Ureter (tissue), 1 donor: ENCODE results near the gene TOR4A. TPM values are rescaled to one million over a fixed set of nuclear protein-coding genes. Genes with fewer than 3 reads are reported as not detected.

Source experiments
- DNase-seq: peaks from one replicate; pipeline ENCODE4 v3.0.0-alpha.2; 2020; ENCODE audit warnings: low spot score
- total RNA-seq: library from RNA; stranded (reverse); gene quantifications from one replicate; pipeline ENCODE4 v1.2.4, GENCODE V29; 2023
- donor health status: DM: yes; HTN: yes; CAD: no.

TOR4A gene
- total RNA-seq, 1 donor from 2014 or later, result 15.4 TPM

DNA sequence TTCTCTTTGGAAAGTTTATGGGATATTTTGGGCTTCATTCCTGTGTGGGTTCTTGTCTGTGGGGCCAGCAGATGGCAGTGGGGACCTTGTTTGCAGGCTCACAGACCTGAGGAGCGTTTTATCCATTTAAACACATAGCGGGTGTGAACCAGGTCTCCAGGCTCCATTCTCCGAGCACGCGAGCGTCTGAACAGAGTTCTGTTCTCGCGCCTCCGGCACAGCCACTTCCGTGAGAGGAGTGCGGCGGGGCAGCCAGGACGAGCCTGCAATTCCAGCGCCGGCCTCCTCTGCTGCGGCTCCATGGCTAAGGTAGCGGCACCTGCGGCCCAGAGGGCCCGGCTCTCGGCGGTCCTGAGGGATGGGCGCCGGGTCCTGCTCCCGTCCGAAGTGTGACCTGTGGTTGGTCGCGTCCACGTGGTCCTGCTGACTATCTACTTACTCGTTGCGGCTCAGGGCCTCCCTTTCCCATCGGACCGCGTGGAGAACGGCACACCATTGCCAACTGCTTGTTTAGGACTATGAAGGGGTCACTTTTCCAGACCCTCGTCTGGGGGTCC lies 17.2 kb downstream of the TOR4A start:
- DNase-seq, result no peak

GRCh38 chr9:137295238-137295811 lies 17.8 kb downstream of the TOR4A start:
- DNase-seq, result no peak

- DNase-seq, result no peak
These were observed 18.5 kb downstream of the TOR4A start for GRCh38 chr9:137295849-137296669.

GRCh38 chr9:137296670-137297664 lies 19.4 kb downstream of the TOR4A start:
- no peak for DNase-seq

- no peak for DNase-seq
These were observed 20.4 kb downstream of the TOR4A start for GRCh38 chr9:137297966-137298365.

- DNase-seq, result no peak
These were observed 21.1 kb downstream of the TOR4A start for GRCh38 chr9:137298401-137299202.

- no peak for DNase-seq
These were observed 21.7 kb downstream of the TOR4A start for GRCh38 chr9:137299203-137299565.

GRCh38 chr9:137299938-137300337 lies 22.4 kb downstream of the TOR4A start:
- no peak for DNase-seq

GRCh38 chr9:137300567-137301080 lies 23.1 kb downstream of the TOR4A start:
- no peak for DNase-seq

DNA sequence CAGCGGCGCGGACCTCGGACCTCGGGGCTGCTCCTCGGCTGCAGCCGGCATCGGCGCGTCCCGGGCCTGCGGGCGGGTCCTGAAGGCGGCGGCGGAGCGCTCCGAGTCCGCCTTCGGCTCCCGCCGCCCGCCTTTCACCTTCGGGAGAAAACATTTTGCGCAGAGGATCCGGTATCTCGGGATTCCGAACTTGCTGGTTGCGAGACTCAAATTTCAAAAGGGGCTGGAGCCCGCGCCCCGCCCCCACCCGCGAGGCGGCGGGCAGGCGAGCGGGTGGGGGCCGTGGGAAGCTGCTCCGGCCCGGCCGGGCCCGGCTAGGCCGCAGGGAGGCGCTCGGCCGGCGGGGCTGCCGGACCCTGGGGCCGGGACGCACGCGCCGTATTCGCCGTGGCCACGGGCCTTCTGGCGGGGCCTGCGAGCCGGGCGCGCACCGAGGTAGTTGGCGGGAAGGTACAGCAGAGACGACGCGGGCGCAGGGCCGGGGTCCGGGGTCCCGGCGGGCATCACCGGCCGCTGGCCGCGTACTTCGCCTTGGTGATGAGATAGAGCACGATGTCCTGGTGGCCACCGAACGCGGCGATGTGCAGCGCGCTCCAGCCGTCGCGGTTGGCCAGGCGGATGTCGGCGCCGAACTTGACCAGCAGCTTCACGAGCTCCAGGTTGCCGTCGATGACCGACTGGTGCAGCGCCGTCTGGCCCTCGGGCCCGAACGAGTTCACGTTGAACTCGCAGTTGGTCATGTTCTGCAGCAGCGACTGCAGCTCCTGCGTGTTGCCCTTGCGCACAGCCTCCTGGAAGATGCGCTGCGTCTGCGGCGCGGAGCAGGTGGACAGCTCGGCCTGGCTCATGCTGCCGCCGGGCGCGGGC lies 23.8 kb downstream of the TOR4A start:
- no peak for DNase-seq

GRCh38 chr9:137302118-137302448 lies 24.6 kb downstream of the TOR4A start, which contains the start of gene NRARP:
TSS of gene NRARP (minus strand) at chr9:137302271. CDS start at chr9:137301928, 343 bp downstream.
- peak; percentile 89 for DNase-seq

GRCh38 chr9:137302449-137303150 lies 25.1 kb downstream of the TOR4A start:
- no peak for DNase-seq

GRCh38 chr9:137303151-137303892 lies 25.8 kb downstream of the TOR4A start:
- no peak for DNase-seq

DNA sequence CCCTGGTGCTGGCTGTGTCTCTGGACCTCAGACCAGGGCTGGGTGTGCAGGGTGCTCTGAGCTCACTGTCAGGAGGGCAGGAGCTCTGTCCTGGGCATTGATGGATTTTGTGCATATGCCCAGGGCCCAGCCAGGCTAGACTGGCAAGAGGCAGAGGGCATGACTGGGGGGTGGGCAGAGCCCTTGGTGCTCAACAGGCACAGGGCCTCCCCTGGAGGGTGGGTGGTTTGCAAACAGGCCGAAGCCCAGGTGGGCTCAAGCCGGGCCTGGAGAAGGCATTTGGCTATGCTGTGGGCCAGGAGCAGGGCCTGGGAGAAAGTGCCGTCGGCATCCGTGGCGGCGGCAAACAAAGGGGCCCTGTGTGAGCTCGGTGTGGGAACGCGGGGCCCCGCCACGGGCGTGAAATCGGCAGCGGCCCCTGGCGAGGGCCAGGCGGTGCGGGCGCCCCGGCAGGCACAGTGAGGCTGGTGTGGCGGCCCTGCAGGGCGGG lies 26.4 kb downstream of the TOR4A start:
- no peak for DNase-seq

DNA sequence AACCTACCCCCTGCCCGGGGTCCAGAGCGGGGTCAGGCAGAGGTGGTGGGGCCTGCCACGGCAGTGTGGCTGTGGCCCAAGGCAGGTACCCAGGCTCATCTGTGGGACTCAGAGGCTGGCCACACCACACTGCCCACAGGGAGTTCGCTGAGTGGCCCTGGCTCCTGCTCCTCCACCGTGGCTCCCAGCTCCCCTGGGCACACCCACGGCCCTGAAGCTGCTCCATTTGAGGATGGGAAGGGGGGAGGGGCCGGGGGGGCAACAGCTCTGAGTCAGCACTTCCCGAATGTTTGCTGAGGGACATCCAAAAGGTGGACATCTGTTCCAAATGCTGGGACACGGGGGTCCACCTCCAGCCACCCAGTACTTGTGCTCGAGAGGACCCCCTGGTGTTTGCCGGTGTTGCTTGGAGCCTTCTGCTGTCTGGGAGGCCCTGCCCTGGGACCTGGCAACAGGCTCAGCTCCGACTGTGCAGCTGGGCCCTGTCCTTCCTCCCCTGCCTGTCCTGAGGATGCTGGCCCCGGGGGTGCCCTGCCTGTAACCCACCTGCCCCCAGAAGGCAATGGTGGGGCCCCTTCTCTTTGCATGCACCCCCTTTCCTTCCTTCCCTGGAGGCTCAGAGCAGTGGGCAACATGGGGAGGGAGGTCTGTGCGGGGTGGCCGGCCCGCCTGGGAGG lies 27.0 kb downstream of the TOR4A start:
- no peak for DNase-seq

DNA sequence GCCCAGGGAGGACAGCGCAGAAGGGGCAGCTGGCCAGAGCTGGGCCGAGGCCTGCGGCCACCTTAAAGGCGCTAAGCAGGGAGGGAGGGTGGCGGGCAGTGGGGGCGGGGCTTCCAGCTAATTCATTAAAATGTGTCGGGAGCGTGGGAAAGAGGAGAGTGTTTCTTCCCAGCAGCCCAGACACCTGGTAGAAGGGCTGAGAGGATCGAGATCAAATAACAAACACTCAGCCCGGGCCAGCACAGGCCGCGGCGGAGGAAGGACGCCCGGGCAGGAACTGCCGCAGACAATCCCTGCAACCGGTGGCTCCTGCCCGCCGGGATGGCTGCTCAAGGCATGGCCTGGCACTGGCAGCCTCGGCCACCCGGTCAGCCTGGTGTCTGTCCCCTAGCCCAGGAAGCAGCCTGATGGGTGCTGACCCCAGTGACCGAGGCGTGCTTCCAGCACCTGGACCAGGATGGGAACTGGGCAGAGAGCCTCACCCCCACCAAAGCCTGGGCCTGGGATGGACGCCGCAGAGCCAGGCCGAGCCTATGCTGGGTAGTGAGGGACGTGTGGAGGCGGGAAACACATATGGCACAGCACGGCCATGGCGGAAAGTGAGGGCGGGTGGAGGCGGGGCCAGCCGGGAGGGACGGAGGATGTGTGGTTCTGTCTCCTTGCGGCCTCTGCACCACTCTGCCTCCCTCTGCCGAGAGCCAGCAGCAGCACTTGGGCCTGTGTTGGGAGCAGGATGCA lies 27.7 kb downstream of the TOR4A start:
- DNase-seq, result peak; percentile 73

DNA sequence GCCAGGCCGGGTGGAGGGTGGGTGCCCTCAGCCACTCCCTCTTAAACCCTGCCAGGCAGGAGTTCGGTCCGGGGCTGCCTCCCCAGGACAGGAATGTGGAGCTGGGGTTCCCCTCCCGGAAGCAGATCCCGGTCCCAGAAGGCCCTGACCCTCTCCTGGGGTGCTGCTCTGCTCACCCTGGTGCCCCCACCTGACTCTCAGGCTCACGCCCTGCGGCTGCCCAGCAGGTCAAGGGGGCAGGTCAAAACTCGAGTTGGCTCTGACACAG lies 28.2 kb downstream of the TOR4A start:
- no peak for DNase-seq
